ENCODE results near the gene MRPL14.

DNA sequence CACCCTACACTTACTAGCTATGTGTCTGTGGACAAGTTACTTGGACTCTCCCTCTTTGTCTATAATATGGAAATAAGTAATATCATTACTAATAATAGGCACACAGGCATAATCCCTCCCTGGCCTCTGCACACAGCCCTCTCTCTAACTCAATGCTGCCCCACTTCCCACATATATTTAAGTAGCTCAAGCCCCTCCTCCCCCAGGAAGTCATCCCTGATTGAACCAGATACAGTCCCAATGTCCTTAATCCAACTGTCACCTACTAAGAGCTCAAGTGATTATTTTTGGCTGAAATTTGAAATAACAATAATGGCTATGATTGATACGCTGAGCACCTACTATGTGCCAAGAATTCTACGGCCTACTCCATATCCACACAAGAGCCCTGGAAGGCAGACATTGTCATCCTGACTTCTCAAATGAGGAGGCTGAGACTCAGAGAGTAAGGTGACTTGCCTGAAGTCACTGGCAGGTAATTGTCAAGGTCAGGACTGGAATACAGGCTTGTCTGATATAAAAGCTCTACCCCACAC is 29.4 kb downstream of the MRPL14 start:
- TF ChIP-seq, protein P1, sequence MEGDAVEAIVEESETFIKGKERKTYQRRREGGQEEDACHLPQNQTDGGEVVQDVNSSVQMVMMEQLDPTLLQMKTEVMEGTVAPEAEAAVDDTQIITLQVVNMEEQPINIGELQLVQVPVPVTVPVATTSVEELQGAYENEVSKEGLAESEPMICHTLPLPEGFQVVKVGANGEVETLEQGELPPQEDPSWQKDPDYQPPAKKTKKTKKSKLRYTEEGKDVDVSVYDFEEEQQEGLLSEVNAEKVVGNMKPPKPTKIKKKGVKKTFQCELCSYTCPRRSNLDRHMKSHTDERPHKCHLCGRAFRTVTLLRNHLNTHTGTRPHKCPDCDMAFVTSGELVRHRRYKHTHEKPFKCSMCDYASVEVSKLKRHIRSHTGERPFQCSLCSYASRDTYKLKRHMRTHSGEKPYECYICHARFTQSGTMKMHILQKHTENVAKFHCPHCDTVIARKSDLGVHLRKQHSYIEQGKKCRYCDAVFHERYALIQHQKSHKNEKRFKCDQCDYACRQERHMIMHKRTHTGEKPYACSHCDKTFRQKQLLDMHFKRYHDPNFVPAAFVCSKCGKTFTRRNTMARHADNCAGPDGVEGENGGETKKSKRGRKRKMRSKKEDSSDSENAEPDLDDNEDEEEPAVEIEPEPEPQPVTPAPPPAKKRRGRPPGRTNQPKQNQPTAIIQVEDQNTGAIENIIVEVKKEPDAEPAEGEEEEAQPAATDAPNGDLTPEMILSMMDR (IDR thresholded peaks at IDR 0.05; ENCODE audit: low read length), result no peak
- TF ChIP-seq EZH2 (optimal IDR thresholded peaks at IDR 0.05; ENCODE audit: low read depth, low read length) (no peak), EZH2phosphoT487 (IDR thresholded peaks at IDR 0.05; ENCODE audit: low read length) (no peak)

All from MM.1S (cell line).